Body of pancreas (tissue), 4 donors: Measurements from ENCODE around the gene MFAP2.

Experiments
- CTCF ChIP-seq, 7 experiments: fragments of 450-650 bp in 4 of 7; fragments of 200-600 bp in 3 of 7; sonication (generic) in 3 of 7; IDR thresholded peaks; one replicate each; pipeline ENCODE4 v1.5.1; 2016 to 2019; ENCODE audit warnings: antibody characterized with exemption in 7 of 7
- POLR2A ChIP-seq, 3 donors: fragments of 450-650 bp; IDR thresholded peaks; one replicate each; pipeline ENCODE4 v1.6.1; 2016; ENCODE audit warnings: antibody characterized with exemption in 3 of 3, mild to moderate bottlenecking in 2 of 3

GRCh38 chr1:16983649-16984048 is 3.2 kb upstream of the MFAP2 start:
- TF ChIP-seq CTCF (IDR thresholded peaks at IDR 0.05), result no peak
- TF ChIP-seq POLR2A (IDR thresholded peaks at IDR 0.05), result no peak
